SK-N-SH treated with all-trans-retinoic acid at 6 μM for 48 hours (cell line): ENCODE results near the gene DHCR24.

Source experiments
- BACH2 ChIP-seq: fragments of 250-450 bp; sonication (Bioruptor Pico); IDR thresholded peaks from 2 replicates; pipeline ENCODE4 v1.9.0; 2021; ENCODE audit warnings: mild to moderate bottlenecking, borderline replicate concordance
- CREB5 ChIP-seq: fragments of 250-450 bp; sonication (Bioruptor Pico); IDR thresholded peaks from 2 replicates; pipeline ENCODE4 v1.5.1; 2020; ENCODE audit warnings: low read depth, mild to moderate bottlenecking, moderate library complexity
- CSRNP3 ChIP-seq: fragments of 250-450 bp; sonication (Bioruptor Pico); IDR thresholded peaks from 2 replicates; pipeline ENCODE4 v1.5.1; 2021; ENCODE audit warnings: mild to moderate bottlenecking, moderate library complexity
- ISL1 ChIP-seq: fragments of 250-450 bp; sonication (Bioruptor Pico); IDR thresholded peaks from 2 replicates; pipeline ENCODE4 v2.1.2; 2022; ENCODE audit warnings: mild to moderate bottlenecking, moderate library complexity
- PATZ1 ChIP-seq: fragments of 250-450 bp; sonication (Bioruptor Pico); IDR thresholded peaks from 2 replicates; pipeline ENCODE4 v1.8.0; 2020; ENCODE audit warnings: mild to moderate bottlenecking, moderate library complexity, borderline replicate concordance
- POU6F1 ChIP-seq: fragments of 250-450 bp; sonication (Bioruptor Pico); IDR thresholded peaks from 2 replicates; pipeline ENCODE4 v1.8.0; 2021; ENCODE audit warnings: low read depth, mild to moderate bottlenecking, moderate library complexity, borderline replicate concordance
- ZC3H10 ChIP-seq: fragments of 250-450 bp; sonication (Bioruptor Pico); IDR thresholded peaks from 2 replicates; pipeline ENCODE4 v1.5.1; 2021; ENCODE audit warnings: mild to moderate bottlenecking, moderate library complexity
- ZFP3 ChIP-seq: fragments of 250-450 bp; sonication (Bioruptor Pico); IDR thresholded peaks from 2 replicates; pipeline ENCODE4 v1.5.0; 2020; ENCODE audit warnings: mild to moderate bottlenecking, moderate library complexity
- ZFP30 ChIP-seq: fragments of 450-650 bp; formaldehyde crosslinking; IDR thresholded peaks from 2 replicates; pipeline ENCODE4 v1.5.0; 2022; ENCODE audit warnings: mild to moderate bottlenecking, moderate library complexity
- ZNF565 ChIP-seq: fragments of 450-650 bp; formaldehyde crosslinking; conservative IDR thresholded peaks from 2 replicates; pipeline ENCODE4 v1.5.0; 2020; ENCODE audit warnings: low read depth, mild to moderate bottlenecking, moderate library complexity
- ZNF8 ChIP-seq: fragments of 450-650 bp; formaldehyde crosslinking; IDR thresholded peaks from 2 replicates; pipeline ENCODE4 v1.5.0; 2020; ENCODE audit warnings: mild to moderate bottlenecking, moderate library complexity

GRCh38 chr1:54838565-54839180 lies 48.3 kb downstream of the DHCR24 start:
- TF ChIP-seq POU6F1 (CRISPR knock-in tag) (no peak), CREB5 (no peak), ZNF565 (CRISPR knock-in tag) (no peak), ZC3H10 (CRISPR knock-in tag) (no peak), ZFP3 (CRISPR knock-in tag) (no peak), ISL1 (CRISPR knock-in tag) (no peak), ZNF8 (CRISPR knock-in tag) (no peak), CSRNP3 (no peak), BACH2 (CRISPR knock-in tag) (no peak), ZFP30 (CRISPR knock-in tag) (no peak), PATZ1 (CRISPR knock-in tag) (no peak)
